SK-N-SH (cell line): ENCODE measurements around the gene AGMO. TPM values are rescaled to one million over a fixed set of nuclear protein-coding genes. Genes with fewer than 3 reads are reported as not detected.
A peak's percentile ranks its signal among the peaks of the same experiment; 100 is the strongest.

ENCODE experiments used
- CTCF ChIA-PET: fragments of 300-600, 350-600 bp; formaldehyde crosslinking; extraction: SDS; loops from one replicate; lab custom pipeline; 2021; lab: Yijun Ruan, JAX
- POLR2A ChIA-PET: fragments of 350-600 bp; sonication (Branson Sonifier 250); formaldehyde crosslinking; extraction: SDS; loops from one replicate; lab custom pipeline; 2020; ENCODE audit warnings: antibody characterized with exemption, inconsistent platforms; lab: Yijun Ruan, JAX
- DNase-seq: peaks from one replicate; pipeline ENCODE4 v3.0.0; 2012
- H2AFZ ChIP-seq: fragments of 200-600 bp; sonication (generic); 2 replicates; pipeline ENCODE4 v1.8.1; 2016; ENCODE audit warnings: antibody characterized with exemption, mild to moderate bottlenecking, low read depth
- H3F3A ChIP-seq: fragments of 200-600 bp; sonication (generic); replicated peaks from 2 replicates; pipeline ENCODE3; 2016; ENCODE audit warnings: antibody characterized with exemption, mild to moderate bottlenecking; ENCODE audit not compliant: insufficient read depth
- H3K27ac ChIP-seq, 2 experiments: fragments of 200-500 bp in 1 of 2; fragments of 200-600 bp in 1 of 2; sonication (Bioruptor generic) in 1 of 2; sonication (generic), shearing (Covaris generic) in 1 of 2; 2 replicates each; pipeline versions ENCODE4 v1.5.1 to v1.6.1; 2014 to 2016; ENCODE audit warnings: low read depth in 2 of 2, inconsistent platforms in 1 of 2, low read length in 1 of 2, mild to moderate bottlenecking in 1 of 2, mixed read lengths in 1 of 2
- H3K27me3 ChIP-seq: fragments of 200-600 bp; sonication (generic), shearing (Covaris generic); 2 replicates; pipeline ENCODE4 v1.6.1; 2016; ENCODE audit warnings: mixed run types; ENCODE audit not compliant: insufficient read depth
- H3K36me3 ChIP-seq, 2 experiments: fragments of 200-500 bp in 1 of 2; fragments of 200-600 bp in 1 of 2; sonication (Bioruptor generic) in 1 of 2; sonication (generic) in 1 of 2; replicated peaks in 1 of 2; 2 replicates each; pipeline versions ENCODE3 to v1.5.1; 2014 to 2016; ENCODE audit warnings: low read length in 1 of 2, mild to moderate bottlenecking in 1 of 2; ENCODE audit not compliant: insufficient read depth in 2 of 2, control insufficient read depth in 1 of 2
- H3K4me1 ChIP-seq, 2 experiments: fragments of 200-500 bp in 1 of 2; fragments of 200-600 bp in 1 of 2; sonication (Bioruptor generic) in 1 of 2; sonication (generic), shearing (Covaris generic) in 1 of 2; 2 replicates each; pipeline versions ENCODE4 v1.5.1 to v1.6.1; 2014 to 2016; ENCODE audit warnings: low read depth in 1 of 2, low read length in 1 of 2, mixed run types in 1 of 2; ENCODE audit not compliant: insufficient read depth in 2 of 2, control insufficient read depth in 1 of 2
- H3K4me2 ChIP-seq: fragments of 200-600 bp; sonication (generic), shearing (Covaris generic); 2 replicates; pipeline ENCODE4 v1.6.1; 2017; ENCODE audit warnings: mixed run types
- H3K4me3 ChIP-seq, 2 experiments: fragments of 200-500 bp in 1 of 2; fragments of 200-600 bp in 1 of 2; sonication (Bioruptor generic) in 1 of 2; sonication (generic), shearing (Covaris generic) in 1 of 2; 2 replicates each; pipeline versions ENCODE4 v1.5.1 to v1.8.1; 2014 to 2016; ENCODE audit warnings: low read depth in 2 of 2, inconsistent platforms in 1 of 2, low read length in 1 of 2, mild to moderate bottlenecking in 1 of 2, mixed read lengths in 1 of 2, moderate library complexity in 1 of 2
- H3K79me2 ChIP-seq: fragments of 200-600 bp; sonication (generic); 2 replicates; pipeline ENCODE4 v1.8.1; 2017; ENCODE audit warnings: mild to moderate bottlenecking; ENCODE audit not compliant: insufficient read depth
- H3K9ac ChIP-seq: fragments of 200-600 bp; sonication (generic); 2 replicates; pipeline ENCODE4 v1.6.1; 2017; ENCODE audit warnings: mixed run types
- H3K9me2 ChIP-seq: fragments of 200-600 bp; sonication (generic); 2 replicates; pipeline ENCODE4 v1.6.1; 2017; ENCODE audit warnings: mixed run types
- H3K9me3 ChIP-seq: fragments of 200-600 bp; sonication (generic); 2 replicates; pipeline ENCODE4 v1.6.1; 2017; ENCODE audit warnings: mixed run types, mild to moderate bottlenecking, moderate library complexity
- H4K20me1 ChIP-seq: fragments of 200-600 bp; sonication (generic); 2 replicates; pipeline ENCODE4 v1.6.1; 2017; ENCODE audit warnings: mild to moderate bottlenecking, mixed run types; ENCODE audit not compliant: insufficient read depth
- CTCF ChIP-seq: fragments of 200-600 bp; sonication (generic); IDR thresholded peaks from 2 replicates; pipeline ENCODE4 v1.6.1; 2017; ENCODE audit warnings: antibody characterized with exemption, mild to moderate bottlenecking, moderate library complexity
- EP300 ChIP-seq, 2 experiments: IDR thresholded peaks; 2 replicates each; pipeline versions ENCODE4 v1.4.0 to v1.6.1; 2012; ENCODE audit warnings: borderline replicate concordance in 1 of 2, low read depth in 1 of 2, low read length in 1 of 2
- FOSL2 ChIP-seq: IDR thresholded peaks from 2 replicates; pipeline ENCODE4 v1.4.0; 2012; ENCODE audit warnings: low read depth, mild to moderate bottlenecking, moderate library complexity, borderline replicate concordance
- FOXJ3 ChIP-seq: sonication (generic); formaldehyde crosslinking; IDR thresholded peaks from 2 replicates; pipeline ENCODE4 v1.5.1; 2020; ENCODE audit warnings: mild to moderate bottlenecking, missing genetic modification reagents
- FOXM1 ChIP-seq: IDR thresholded peaks from 2 replicates; pipeline ENCODE4 v1.4.0; 2012; ENCODE audit warnings: low read depth, mild to moderate bottlenecking
- GATA2 ChIP-seq: sonication (generic); formaldehyde crosslinking; IDR thresholded peaks from 2 replicates; pipeline ENCODE4 v1.5.0; 2020; ENCODE audit warnings: mild to moderate bottlenecking, missing genetic modification reagents
- MXI1 ChIP-seq: IDR thresholded peaks from 2 replicates; pipeline ENCODE4 v1.6.1; 2012; ENCODE audit warnings: mild to moderate bottlenecking, low read depth, low read length, improper control_type of control experiment
- NFIC ChIP-seq: IDR thresholded peaks from 2 replicates; pipeline ENCODE4 v1.4.0; 2012; ENCODE audit warnings: borderline replicate concordance
- POLR2AphosphoS5 ChIP-seq: IDR thresholded peaks from 2 replicates; pipeline ENCODE4 v1.6.1; 2012; ENCODE audit warnings: low read depth, low read length
- RAD21 ChIP-seq: IDR thresholded peaks from 2 replicates; pipeline ENCODE4 v1.6.1; 2012; ENCODE audit warnings: mild to moderate bottlenecking, low read length
- RXRA ChIP-seq: IDR thresholded peaks from 2 replicates; pipeline ENCODE4 v1.4.0; 2012; ENCODE audit warnings: low read depth, mild to moderate bottlenecking, borderline replicate concordance
- TAF1 ChIP-seq: IDR thresholded peaks from 2 replicates; pipeline ENCODE4 v1.6.1; 2012; ENCODE audit warnings: low read depth, mild to moderate bottlenecking, low read length, moderate library complexity, borderline replicate concordance
- TCF12 ChIP-seq: IDR thresholded peaks from 2 replicates; pipeline ENCODE4 v1.4.0; 2012
- TEAD4 ChIP-seq: IDR thresholded peaks from 2 replicates; pipeline ENCODE4 v1.4.0; 2012; ENCODE audit warnings: mild to moderate bottlenecking, borderline replicate concordance; ENCODE audit not compliant: insufficient read depth
- USF1 ChIP-seq: IDR thresholded peaks from 2 replicates; pipeline ENCODE4 v1.4.0; 2012; ENCODE audit warnings: low read depth, borderline replicate concordance
- YY1 ChIP-seq: IDR thresholded peaks from 2 replicates; pipeline ENCODE4 v1.4.0; 2012; ENCODE audit warnings: low read depth, mild to moderate bottlenecking
- ZBTB33 ChIP-seq: IDR thresholded peaks from 2 replicates; pipeline ENCODE4 v1.4.0; 2012; ENCODE audit warnings: low read depth, borderline replicate concordance
- WGBS: methylation state at CpG from one replicate; pipeline ENCODE4 v1.1.6; 2017; ENCODE audit warnings: low lambda C conversion rate; 5-methylcytosine and 5-hydroxymethylcytosine counted together
- polyA plus RNA-seq, 3 experiments: library from polyadenylated mRNA; depleted of rRNA; stranded (reverse); fragments of >200 nt; gene quantifications; 2 replicates each; pipeline ENCODE4 v1.2.3, GENCODE V29; 2012
- TF ChIP-seq, protein P1 (sequence below): IDR thresholded peaks from 2 replicates; pipeline ENCODE4; 2012
- TF ChIP-seq, protein P2 (sequence below): IDR thresholded peaks from 2 replicates; pipeline ENCODE4 v1.6.1; 2012; ENCODE audit warnings: mild to moderate bottlenecking, low read depth, low read length, moderate library complexity

Gene AGMO
- polyA plus RNA-seq, 1 of the 3 experiments (the other 2 are of a cell fraction): 0.05 TPM

DNA sequence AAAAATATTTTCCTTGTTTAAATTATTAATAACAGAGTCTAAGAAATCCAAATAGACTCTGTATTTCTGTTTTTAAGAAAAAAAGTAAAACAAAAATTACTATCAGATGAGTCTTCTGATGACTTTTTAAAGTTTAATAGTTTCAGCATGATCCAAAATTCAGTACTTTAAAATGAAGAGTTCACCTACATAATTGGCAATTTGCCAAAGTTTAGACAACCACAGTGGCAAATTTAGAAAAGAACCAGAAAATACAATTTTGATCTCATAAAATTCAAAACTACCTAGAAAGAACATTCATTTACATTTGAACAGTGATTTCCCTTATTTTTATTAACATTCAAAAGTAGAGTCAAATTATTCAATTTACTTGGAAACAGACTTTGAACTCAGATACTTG, 56.1 kb downstream of the AGMO start:
- TF ChIP-seq FOSL2 (no peak), NFIC (peak; percentile 56; the same call in 1 of the 2 replicates)
- H3K9ac ChIP-seq: no peak overlapping the region
- H3K4me2 ChIP-seq: no peak overlapping the region
- DNase-seq: no peak
- H3K4me1 ChIP-seq: peaks cover 0 to 6% of the 10 kb centered on the region in 2 experiments; a peak in 1 of 4 replicates
- H2AFZ ChIP-seq: no peak overlapping the region
- ChIA-PET POLR2A (no interaction called here), CTCF (no interaction called here)
- H3K9me3 ChIP-seq: no peaks in the 10 kb centered on the region
- H3F3A ChIP-seq: peaks cover 17% of the 10 kb centered on the region
- no peak overlapping the region for H3K27ac ChIP-seq
- no peaks in the 10 kb centered on the region for H3K9me2 ChIP-seq
- no peaks in the 10 kb centered on the region for H3K79me2 ChIP-seq
- H3K36me3 ChIP-seq: no peaks in the 10 kb centered on the region
- no peak overlapping the region for H3K4me3 ChIP-seq
- H4K20me1 ChIP-seq: no peaks in the 10 kb centered on the region
- no peaks in the 10 kb centered on the region for H3K27me3 ChIP-seq

GRCh38 chr7:15504351-15504750, 57.5 kb downstream of the AGMO start:
- H3K9me3 ChIP-seq: no peaks in the 10 kb centered on the region
- no peaks in the 10 kb centered on the region for H3K79me2 ChIP-seq
- peak overlapping the region; percentile 5; the same call in 1 of the 2 replicates for H2AFZ ChIP-seq
- no peaks in the 10 kb centered on the region for H3K36me3 ChIP-seq
- ChIA-PET CTCF (no interaction called here), POLR2A (no interaction called here)
- H3K9me2 ChIP-seq: no peaks in the 10 kb centered on the region
- 62% methylated on average over 4 of the region's 4 CpGs for WGBS
- peaks cover 17% of the 10 kb centered on the region for H3F3A ChIP-seq
- H4K20me1 ChIP-seq: no peaks in the 10 kb centered on the region
- no peak overlapping the region for H3K4me3 ChIP-seq
- no peak overlapping the region for H3K4me2 ChIP-seq
- no peak overlapping the region for H3K9ac ChIP-seq
- no peak for TF ChIP-seq FOSL2
- TF ChIP-seq MXI1: no peak
- TF ChIP-seq RXRA: no peak
- no peak for TF ChIP-seq TAF1
- no peak for TF ChIP-seq GATA2 (CRISPR knock-in tag)
- TF ChIP-seq ZBTB33: no peak
- no peak for TF ChIP-seq YY1
- TF ChIP-seq FOXM1: no peak
- no peak for TF ChIP-seq POLR2AphosphoS5
- TF ChIP-seq, protein P1, sequence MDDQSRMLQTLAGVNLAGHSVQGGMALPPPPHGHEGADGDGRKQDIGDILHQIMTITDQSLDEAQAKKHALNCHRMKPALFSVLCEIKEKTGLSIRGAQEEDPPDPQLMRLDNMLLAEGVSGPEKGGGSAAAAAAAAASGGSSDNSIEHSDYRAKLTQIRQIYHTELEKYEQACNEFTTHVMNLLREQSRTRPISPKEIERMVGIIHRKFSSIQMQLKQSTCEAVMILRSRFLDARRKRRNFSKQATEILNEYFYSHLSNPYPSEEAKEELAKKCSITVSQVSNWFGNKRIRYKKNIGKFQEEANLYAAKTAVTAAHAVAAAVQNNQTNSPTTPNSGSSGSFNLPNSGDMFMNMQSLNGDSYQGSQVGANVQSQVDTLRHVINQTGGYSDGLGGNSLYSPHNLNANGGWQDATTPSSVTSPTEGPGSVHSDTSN: no peak
- TF ChIP-seq TCF12: no peak
- TF ChIP-seq RAD21: no peak
- no peak for TF ChIP-seq TEAD4
- no peak for TF ChIP-seq EP300 (IDR thresholded peaks at IDR 0.05; ENCODE audit: borderline replicate concordance in 1 of 2, low read depth in 1 of 2, low read length in 1 of 2)
- no peak for TF ChIP-seq CTCF
- TF ChIP-seq, protein P2, sequence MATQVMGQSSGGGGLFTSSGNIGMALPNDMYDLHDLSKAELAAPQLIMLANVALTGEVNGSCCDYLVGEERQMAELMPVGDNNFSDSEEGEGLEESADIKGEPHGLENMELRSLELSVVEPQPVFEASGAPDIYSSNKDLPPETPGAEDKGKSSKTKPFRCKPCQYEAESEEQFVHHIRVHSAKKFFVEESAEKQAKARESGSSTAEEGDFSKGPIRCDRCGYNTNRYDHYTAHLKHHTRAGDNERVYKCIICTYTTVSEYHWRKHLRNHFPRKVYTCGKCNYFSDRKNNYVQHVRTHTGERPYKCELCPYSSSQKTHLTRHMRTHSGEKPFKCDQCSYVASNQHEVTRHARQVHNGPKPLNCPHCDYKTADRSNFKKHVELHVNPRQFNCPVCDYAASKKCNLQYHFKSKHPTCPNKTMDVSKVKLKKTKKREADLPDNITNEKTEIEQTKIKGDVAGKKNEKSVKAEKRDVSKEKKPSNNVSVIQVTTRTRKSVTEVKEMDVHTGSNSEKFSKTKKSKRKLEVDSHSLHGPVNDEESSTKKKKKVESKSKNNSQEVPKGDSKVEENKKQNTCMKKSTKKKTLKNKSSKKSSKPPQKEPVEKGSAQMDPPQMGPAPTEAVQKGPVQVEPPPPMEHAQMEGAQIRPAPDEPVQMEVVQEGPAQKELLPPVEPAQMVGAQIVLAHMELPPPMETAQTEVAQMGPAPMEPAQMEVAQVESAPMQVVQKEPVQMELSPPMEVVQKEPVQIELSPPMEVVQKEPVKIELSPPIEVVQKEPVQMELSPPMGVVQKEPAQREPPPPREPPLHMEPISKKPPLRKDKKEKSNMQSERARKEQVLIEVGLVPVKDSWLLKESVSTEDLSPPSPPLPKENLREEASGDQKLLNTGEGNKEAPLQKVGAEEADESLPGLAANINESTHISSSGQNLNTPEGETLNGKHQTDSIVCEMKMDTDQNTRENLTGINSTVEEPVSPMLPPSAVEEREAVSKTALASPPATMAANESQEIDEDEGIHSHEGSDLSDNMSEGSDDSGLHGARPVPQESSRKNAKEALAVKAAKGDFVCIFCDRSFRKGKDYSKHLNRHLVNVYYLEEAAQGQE: no peak
- no peak for TF ChIP-seq FOXJ3 (CRISPR knock-in tag)
- no peak for TF ChIP-seq USF1
- H3K4me1 ChIP-seq: peaks cover 0 to 6% of the 10 kb centered on the region in 2 experiments; a peak in 1 of 4 replicates
- DNase-seq: no peak
- H3K27me3 ChIP-seq: no peaks in the 10 kb centered on the region
- H3K27ac ChIP-seq: peak overlapping the region in 1 of 2 experiments; percentile 67; a peak in 2 of 4 replicates
